A673 (cell line): ENCODE results near the gene FAM153A. TPM values are rescaled to one million over a fixed set of nuclear protein-coding genes. Genes with fewer than 3 reads are reported as not detected.

Source experiments
- total RNA-seq: library from RNA; stranded (reverse); gene quantifications from 2 replicates; pipeline ENCODE4 v1.2.3, GENCODE V29; 2021

FAM153A gene
- total RNA-seq, 1 experiment from 2014 or later = not detected

Other genes with a start within 250 kb of the FAM153A start
- gene FAM193B, start 228.3 kb downstream of the FAM153A start, total RNA-seq = 43.8 and 53.5 TPM in 2 replicates
- 88.6 and 90.1 TPM in 2 replicates for gene TMED9, start 190.7 kb downstream of the FAM153A start, total RNA-seq
- 15.0 and 17.3 TPM in 2 replicates for gene B4GALT7, start 182.8 kb downstream of the FAM153A start, total RNA-seq
- gene PROP1, start 213.3 kb upstream of the FAM153A start, total RNA-seq = not detected in 2 replicates